OCI-LY3 (cell line): ENCODE measurements around the gene TMEM94.

Source experiments
- EZH2phosphoT487 ChIP-seq: fragments of 200-600 bp; shearing (Covaris generic); IDR thresholded peaks from 2 replicates; pipeline ENCODE4 v1.6.1; 2018; ENCODE audit warnings: antibody characterized with exemption, mixed run types, low read depth
- TF ChIP-seq, protein P1 (sequence below): fragments of 200-600, 300-600 bp; sonication (generic); IDR thresholded peaks from 2 replicates; pipeline ENCODE4 v1.5.1; 2014; ENCODE audit warnings: antibody characterized with exemption, low read length, low read depth

DNA sequence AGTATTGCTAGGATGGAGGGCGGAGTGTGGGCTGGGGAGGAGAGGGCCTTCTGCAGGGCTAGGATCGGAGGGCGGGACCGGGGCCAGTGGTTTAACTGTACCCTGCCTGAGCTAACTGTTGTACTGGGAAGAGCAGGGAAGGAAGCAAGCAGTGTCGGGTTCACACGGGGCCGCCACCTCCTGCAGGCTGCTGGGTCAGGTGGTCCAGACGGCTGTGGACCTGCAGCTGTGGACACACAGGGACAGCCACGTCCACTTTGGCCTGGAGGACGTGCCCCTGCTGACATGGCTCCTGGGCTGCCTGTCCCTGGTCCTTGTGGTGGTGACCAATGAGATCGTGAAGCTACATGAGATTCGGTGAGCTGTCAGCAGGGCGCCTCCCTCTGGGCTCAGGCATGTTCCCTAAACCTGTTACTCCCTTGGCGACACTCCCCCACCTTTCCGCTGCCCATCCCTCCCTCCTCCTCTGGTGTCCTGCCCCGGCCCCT is 42.3 kb downstream of the TMEM94 start:
- TF ChIP-seq, protein P1, sequence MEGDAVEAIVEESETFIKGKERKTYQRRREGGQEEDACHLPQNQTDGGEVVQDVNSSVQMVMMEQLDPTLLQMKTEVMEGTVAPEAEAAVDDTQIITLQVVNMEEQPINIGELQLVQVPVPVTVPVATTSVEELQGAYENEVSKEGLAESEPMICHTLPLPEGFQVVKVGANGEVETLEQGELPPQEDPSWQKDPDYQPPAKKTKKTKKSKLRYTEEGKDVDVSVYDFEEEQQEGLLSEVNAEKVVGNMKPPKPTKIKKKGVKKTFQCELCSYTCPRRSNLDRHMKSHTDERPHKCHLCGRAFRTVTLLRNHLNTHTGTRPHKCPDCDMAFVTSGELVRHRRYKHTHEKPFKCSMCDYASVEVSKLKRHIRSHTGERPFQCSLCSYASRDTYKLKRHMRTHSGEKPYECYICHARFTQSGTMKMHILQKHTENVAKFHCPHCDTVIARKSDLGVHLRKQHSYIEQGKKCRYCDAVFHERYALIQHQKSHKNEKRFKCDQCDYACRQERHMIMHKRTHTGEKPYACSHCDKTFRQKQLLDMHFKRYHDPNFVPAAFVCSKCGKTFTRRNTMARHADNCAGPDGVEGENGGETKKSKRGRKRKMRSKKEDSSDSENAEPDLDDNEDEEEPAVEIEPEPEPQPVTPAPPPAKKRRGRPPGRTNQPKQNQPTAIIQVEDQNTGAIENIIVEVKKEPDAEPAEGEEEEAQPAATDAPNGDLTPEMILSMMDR = no peak
- no peak for TF ChIP-seq EZH2phosphoT487
